Activated CD8-positive, alpha-beta T cell treated with anti-CD3 and anti-CD28 coated beads for 36 hours (primary cell): ENCODE results near the gene TTYH2. TPM values are rescaled to one million over a fixed set of nuclear protein-coding genes. Genes with fewer than 3 reads are reported as not detected.

ENCODE experiments used
- ATAC-seq: fragments of 200-7000 bp; cut with Tn5 transposase; one replicate; pipeline ENCODE4 v1.10.0; 2021; ENCODE audit warnings: mild to moderate bottlenecking, moderate library complexity
- CTCF ChIA-PET: fragments of 350-600 bp; sonication (Branson Sonifier 250); formaldehyde crosslinking; loops from one replicate; lab custom pipeline; 2021; ENCODE audit warnings: antibody characterized with exemption; lab: Charles Lee
- POLR2A ChIA-PET: fragments of 350-600 bp; sonication (Branson Sonifier 250); formaldehyde crosslinking; loops from one replicate; lab custom pipeline; 2021; ENCODE audit warnings: antibody characterized with exemption; lab: Charles Lee
- DNase-seq: peaks from one replicate; pipeline ENCODE4 v3.0.0-alpha.2; 2020
- H3K27ac Mint-ChIP-seq: one replicate; pipeline ENCODE4 v1.8.0; 2021; ENCODE audit warnings: mild to moderate bottlenecking, mixed read lengths
- H3K27me3 Mint-ChIP-seq: one replicate; pipeline ENCODE4 v1.8.0; 2021; ENCODE audit warnings: mixed read lengths
- H3K36me3 Mint-ChIP-seq: one replicate; pipeline ENCODE4 v1.8.0; 2021; ENCODE audit warnings: low read depth, mixed read lengths
- H3K4me1 Mint-ChIP-seq: one replicate; pipeline ENCODE4 v1.8.0; 2021; ENCODE audit warnings: low read depth, mixed read lengths
- H3K4me3 Mint-ChIP-seq: one replicate; pipeline ENCODE4 v1.8.0; 2021; ENCODE audit warnings: mild to moderate bottlenecking, moderate library complexity, mixed read lengths
- H3K9me3 Mint-ChIP-seq: one replicate; pipeline ENCODE4 v1.8.0; 2021; ENCODE audit warnings: mixed read lengths
- CTCF ChIP-seq: fragments of 200-600 bp; IDR thresholded peaks from one replicate; pipeline ENCODE4 v1.8.0; 2022; ENCODE audit warnings: antibody characterized with exemption, mild to moderate bottlenecking
- intact Hi-C: fragments of 100-400 bp; cut with micrococcal nuclease; formaldehyde crosslinking; loops from one replicate; pipeline ENCODE4 v1.10.0; 2022
- total RNA-seq, 2 experiments: library from RNA; stranded (reverse); gene quantifications; one replicate each; pipeline ENCODE4 v1.2.3, GENCODE V29; 2021

The TTYH2 gene
- total RNA-seq, 2 experiments from 2014 or later: 3.4 to 4.9 TPM

- H3K27me3 Mint-ChIP-seq: no peaks in the 10 kb centered on the region
- H3K36me3 Mint-ChIP-seq: no peaks in the 10 kb centered on the region
- peak overlapping the region; percentile 28 for H3K4me3 Mint-ChIP-seq
- intact Hi-C loops: loop anchor here (5.0 kb wide), 1 partner anchor 70 kb away; the partner anchor contains the start of gene TTYH2
- no peak for TF ChIP-seq CTCF
- H3K4me1 Mint-ChIP-seq: peaks cover 42% of the 10 kb centered on the region
- no peaks in the 10 kb centered on the region for H3K9me3 Mint-ChIP-seq
- CTCF ChIA-PET: interaction anchor here (0.9 to 2.4 kb wide), 5 partner anchors 14 to 85 kb away, joined by 3 to 7 read pairs (median 5); no protein-coding TSS in a partner anchor
- peak; percentile 88 for DNase-seq
- peak overlapping the region; percentile 95 for H3K27ac Mint-ChIP-seq
- peak; percentile 74 for ATAC-seq
- POLR2A ChIA-PET: interaction anchor here (1.0 to 1.6 kb wide), 3 partner anchors 24 to 74 kb away, joined by 4 to 5 read pairs (median 4); partner anchors contain the start of gene TTYH2
Measured at GRCh38 chr17:74282587-74283370, 69.4 kb downstream of the TTYH2 start.

GRCh38 chr17:74283371-74283673 lies 70.0 kb downstream of the TTYH2 start:
- CTCF ChIA-PET: interaction anchor here (0.9 to 4.4 kb wide), 4 partner anchors 16 to 85 kb away, joined by 3 to 13 read pairs (median 6); partner anchors contain the start of gene GPR142
- Mint-ChIP-seq H3K4me1 (peaks cover 44% of the 10 kb centered on the region), H3K27ac (peak overlapping the region; percentile 95), H3K36me3 (no peaks in the 10 kb centered on the region), H3K9me3 (no peaks in the 10 kb centered on the region), H3K4me3 (peak overlapping the region; percentile 28), H3K27me3 (no peaks in the 10 kb centered on the region)
- POLR2A ChIA-PET: no interaction called here
- no peak for DNase-seq
- intact Hi-C loops: loop anchor here (5.0 kb wide), 1 partner anchor 71 kb away; the partner anchor contains the start of gene TTYH2
- ATAC-seq: no peak
- TF ChIP-seq CTCF: no peak

- Mint-ChIP-seq H3K4me1 (peaks cover 38% of the 10 kb centered on the region), H3K4me3 (no peak overlapping the region), H3K27me3 (no peaks in the 10 kb centered on the region), H3K9me3 (no peaks in the 10 kb centered on the region), H3K27ac (no peak overlapping the region), H3K36me3 (no peaks in the 10 kb centered on the region)
- DNase-seq: no peak
- CTCF ChIA-PET: interaction anchor here (0.7 to 4.4 kb wide), 4 partner anchors 9 to 81 kb away, joined by 3 to 13 read pairs (median 7); partner anchors contain the start of gene GPR142
- intact Hi-C loops: no loop called here
- POLR2A ChIA-PET: interaction anchor here (0.6 to 2.1 kb wide), 4 partner anchors 10 to 163 kb away, joined by 3 to 5 read pairs (median 4); no protein-coding TSS in a partner anchor
- TF ChIP-seq CTCF: no peak
- no peak for ATAC-seq
Measured at GRCh38 chr17:74287031-74287602, 73.7 kb downstream of the TTYH2 start.

- ChIA-PET CTCF (interaction anchor here (1.3 to 2.9 kb wide), 2 partner anchors 10 to 79 kb away, joined by 6 to 11 read pairs; partner anchors contain the start of gene GPR142), POLR2A (interaction anchor here (2.1 kb wide), 1 partner anchor 10 kb away, joined by 5 read pairs; no protein-coding TSS in a partner anchor)
- no peak overlapping the region for H3K4me3 Mint-ChIP-seq
- H3K36me3 Mint-ChIP-seq: no peaks in the 10 kb centered on the region
- H3K27ac Mint-ChIP-seq: no peak overlapping the region
- no peaks in the 10 kb centered on the region for H3K9me3 Mint-ChIP-seq
- TF ChIP-seq CTCF: no peak
- ATAC-seq (peak; percentile 92), DNase-seq (peak; percentile 52)
- no peaks in the 10 kb centered on the region for H3K27me3 Mint-ChIP-seq
- H3K4me1 Mint-ChIP-seq: peaks cover 25% of the 10 kb centered on the region
- intact Hi-C loops: no loop called here
Measured at GRCh38 chr17:74288785-74289184, 75.4 kb downstream of the TTYH2 start.
